ENCODE data around the gene OR2M5. TPM values are rescaled to one million over a fixed set of nuclear protein-coding genes. Genes with fewer than 3 reads are reported as not detected.

The OR2M5 gene
- total RNA-seq, 1 donor: not detected

DNA sequence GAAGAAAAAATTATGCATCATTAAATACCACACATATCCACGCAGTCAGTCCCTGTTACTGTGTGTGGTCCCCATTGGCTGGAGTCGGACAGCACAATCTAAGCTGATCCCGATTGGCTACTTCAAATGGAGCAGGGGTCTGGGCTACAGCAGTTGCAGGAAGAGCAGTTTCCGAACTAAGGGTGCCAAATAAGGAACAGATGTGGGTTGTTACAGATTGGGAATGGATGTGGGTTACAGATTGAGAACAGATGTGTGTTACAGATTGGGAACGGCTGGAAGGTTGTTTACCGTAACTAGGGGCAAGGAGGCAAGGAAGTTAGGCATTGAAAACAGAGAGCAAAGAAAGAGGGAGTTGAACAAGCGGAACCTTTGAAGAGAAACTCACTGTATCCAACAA is 30.1 kb upstream of the OR2M5 start:
- Histone ChIP-seq H3K27ac (ENCODE audit: low read depth, low read length) (no peak overlapping the region), H4K20me1 (ENCODE audit: insufficient read depth, low read length) (no peaks in the 10 kb centered on the region), H3K9me3 (ENCODE audit: low read depth, low read length) (peaks cover 5% of the 10 kb centered on the region), H3K36me3 (ENCODE audit: insufficient read depth, low read length) (no peaks in the 10 kb centered on the region), H3K4me3 (ENCODE audit: insufficient read depth, low read length) (no peak overlapping the region), H3K79me2 (ENCODE audit: insufficient read depth, low read length) (no peaks in the 10 kb centered on the region), H3K27me3 (ENCODE audit: insufficient read depth, low read length) (no peaks in the 10 kb centered on the region), H2AFZ (ENCODE audit: low read length) (no peak overlapping the region), H3K4me2 (ENCODE audit: insufficient read depth, low read length) (no peak overlapping the region), H3K4me1 (ENCODE audit: insufficient read depth, low read length) (no peaks in the 10 kb centered on the region)
- no peak for DNase-seq (ENCODE audit: insufficient read length, low spot score, missing footprints)
- TF ChIP-seq, protein P1, sequence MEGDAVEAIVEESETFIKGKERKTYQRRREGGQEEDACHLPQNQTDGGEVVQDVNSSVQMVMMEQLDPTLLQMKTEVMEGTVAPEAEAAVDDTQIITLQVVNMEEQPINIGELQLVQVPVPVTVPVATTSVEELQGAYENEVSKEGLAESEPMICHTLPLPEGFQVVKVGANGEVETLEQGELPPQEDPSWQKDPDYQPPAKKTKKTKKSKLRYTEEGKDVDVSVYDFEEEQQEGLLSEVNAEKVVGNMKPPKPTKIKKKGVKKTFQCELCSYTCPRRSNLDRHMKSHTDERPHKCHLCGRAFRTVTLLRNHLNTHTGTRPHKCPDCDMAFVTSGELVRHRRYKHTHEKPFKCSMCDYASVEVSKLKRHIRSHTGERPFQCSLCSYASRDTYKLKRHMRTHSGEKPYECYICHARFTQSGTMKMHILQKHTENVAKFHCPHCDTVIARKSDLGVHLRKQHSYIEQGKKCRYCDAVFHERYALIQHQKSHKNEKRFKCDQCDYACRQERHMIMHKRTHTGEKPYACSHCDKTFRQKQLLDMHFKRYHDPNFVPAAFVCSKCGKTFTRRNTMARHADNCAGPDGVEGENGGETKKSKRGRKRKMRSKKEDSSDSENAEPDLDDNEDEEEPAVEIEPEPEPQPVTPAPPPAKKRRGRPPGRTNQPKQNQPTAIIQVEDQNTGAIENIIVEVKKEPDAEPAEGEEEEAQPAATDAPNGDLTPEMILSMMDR (IDR thresholded peaks at IDR 0.05; ENCODE audit: extremely low read depth, low read depth, low read length): no peak

DNA sequence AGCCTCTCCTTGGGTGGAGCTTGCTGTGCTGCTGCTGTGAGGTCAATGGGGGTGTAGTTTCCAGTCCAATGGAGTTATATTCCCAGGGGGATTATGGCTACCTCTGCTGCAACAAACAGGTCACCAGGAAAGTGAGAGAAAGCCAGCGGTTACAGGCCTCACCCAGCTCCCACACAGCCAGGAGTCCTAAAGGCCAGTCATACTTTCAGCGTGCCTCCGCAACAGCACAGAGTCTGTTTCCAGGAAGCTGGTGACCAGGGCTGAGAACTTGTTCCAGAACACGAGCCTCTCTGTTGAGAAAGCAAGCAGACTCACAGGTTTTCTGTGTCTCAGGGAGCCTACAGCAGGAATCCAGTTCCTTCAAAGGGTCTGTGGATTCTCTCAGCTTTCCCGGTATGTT is 17.3 kb upstream of the OR2M5 start:
- Histone ChIP-seq H4K20me1 (ENCODE audit: insufficient read depth, low read length) (no peaks in the 10 kb centered on the region), H3K4me2 (ENCODE audit: insufficient read depth, low read length) (no peak overlapping the region), H3K27ac (ENCODE audit: low read depth, low read length) (no peak overlapping the region), H3K4me3 (ENCODE audit: insufficient read depth, low read length) (no peak overlapping the region), H3K4me1 (ENCODE audit: insufficient read depth, low read length) (no peaks in the 10 kb centered on the region), H3K9me3 (ENCODE audit: low read depth, low read length) (peaks cover 2% of the 10 kb centered on the region), H3K79me2 (ENCODE audit: insufficient read depth, low read length) (no peaks in the 10 kb centered on the region), H3K27me3 (ENCODE audit: insufficient read depth, low read length) (no peaks in the 10 kb centered on the region), H2AFZ (ENCODE audit: low read length) (no peak overlapping the region), H3K36me3 (ENCODE audit: insufficient read depth, low read length) (no peaks in the 10 kb centered on the region)
- TF ChIP-seq, protein P1 (IDR thresholded peaks at IDR 0.05; ENCODE audit: extremely low read depth, low read depth, low read length): no peak
- no peak for DNase-seq (ENCODE audit: insufficient read length, low spot score, missing footprints)

DNA sequence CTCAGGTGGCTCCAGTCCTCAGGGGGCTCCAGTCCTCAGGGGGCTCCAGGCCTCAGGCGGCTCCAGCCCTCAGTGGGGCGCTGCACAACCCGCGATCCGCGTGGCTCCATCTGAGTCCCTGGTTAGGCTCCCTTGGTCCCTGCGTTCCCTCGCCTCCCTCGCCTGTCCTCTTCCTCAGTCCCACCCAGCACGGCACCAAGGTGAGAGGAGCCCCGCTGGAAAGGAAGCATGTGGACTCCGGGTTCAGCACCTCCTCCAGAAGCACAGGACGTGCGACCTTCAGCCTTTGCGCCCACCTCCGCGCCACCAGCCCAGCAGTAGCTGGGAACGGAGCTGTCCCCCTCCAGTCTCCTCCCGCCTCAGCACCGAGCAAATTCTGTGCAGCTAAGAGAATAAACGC is 8.1 kb upstream of the OR2M5 start:
- Histone ChIP-seq H3K4me1 (ENCODE audit: insufficient read depth, low read length) (no peaks in the 10 kb centered on the region), H4K20me1 (ENCODE audit: insufficient read depth, low read length) (no peaks in the 10 kb centered on the region), H3K27ac (ENCODE audit: low read depth, low read length) (no peak overlapping the region), H2AFZ (ENCODE audit: low read length) (no peak overlapping the region), H3K4me2 (ENCODE audit: insufficient read depth, low read length) (no peak overlapping the region), H3K9me3 (ENCODE audit: low read depth, low read length) (no peaks in the 10 kb centered on the region), H3K36me3 (ENCODE audit: insufficient read depth, low read length) (no peaks in the 10 kb centered on the region), H3K79me2 (ENCODE audit: insufficient read depth, low read length) (no peaks in the 10 kb centered on the region), H3K4me3 (ENCODE audit: insufficient read depth, low read length) (no peak overlapping the region), H3K27me3 (ENCODE audit: insufficient read depth, low read length) (no peaks in the 10 kb centered on the region)
- TF ChIP-seq, protein P1 (IDR thresholded peaks at IDR 0.05; ENCODE audit: extremely low read depth, low read depth, low read length): no peak
- DNase-seq (ENCODE audit: insufficient read length, low spot score, missing footprints): no peak

DNA sequence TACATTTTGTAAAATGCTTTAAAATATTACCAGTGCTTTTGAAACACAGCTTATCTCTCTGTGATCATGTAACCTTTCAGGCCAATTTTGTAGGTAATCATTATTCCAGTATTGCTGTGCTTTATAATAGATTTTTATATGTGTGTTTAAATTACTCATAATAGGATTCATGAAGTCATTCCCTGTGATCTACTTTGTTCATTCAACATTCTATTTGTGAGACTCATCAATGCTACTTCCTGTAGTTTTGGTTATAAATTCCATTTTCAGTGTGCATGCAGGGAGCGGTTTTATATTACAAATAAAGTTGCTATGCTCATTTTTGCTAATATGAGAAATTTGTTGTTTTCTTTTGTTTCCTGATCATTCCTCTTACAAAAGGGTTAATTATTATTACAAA is 4.1 kb upstream of the OR2M5 start:
- no peaks in the 10 kb centered on the region for H3K4me1 ChIP-seq (ENCODE audit: insufficient read depth, low read length)
- H3K79me2 ChIP-seq (ENCODE audit: insufficient read depth, low read length): no peaks in the 10 kb centered on the region
- no peak for DNase-seq (ENCODE audit: insufficient read length, low spot score, missing footprints)
- no peak overlapping the region for H3K27ac ChIP-seq (ENCODE audit: low read depth, low read length)
- no peak overlapping the region for H3K4me2 ChIP-seq (ENCODE audit: insufficient read depth, low read length)
- no peak overlapping the region for H3K4me3 ChIP-seq (ENCODE audit: insufficient read depth, low read length)
- no peak overlapping the region for H2AFZ ChIP-seq (ENCODE audit: low read length)
- no peaks in the 10 kb centered on the region for H3K9me3 ChIP-seq (ENCODE audit: low read depth, low read length)
- TF ChIP-seq, protein P1 (IDR thresholded peaks at IDR 0.05; ENCODE audit: extremely low read depth, low read depth, low read length): no peak
- no peaks in the 10 kb centered on the region for H4K20me1 ChIP-seq (ENCODE audit: insufficient read depth, low read length)
- no peaks in the 10 kb centered on the region for H3K27me3 ChIP-seq (ENCODE audit: insufficient read depth, low read length)
- no peaks in the 10 kb centered on the region for H3K36me3 ChIP-seq (ENCODE audit: insufficient read depth, low read length)

All from osteoblast (primary cell).